Stomach (tissue), 9 donors: ENCODE measurements around the gene ENAH. TPM values are rescaled to one million over a fixed set of nuclear protein-coding genes. Genes with fewer than 3 reads are reported as not detected.
"Not testable (repeated sequence)": the region's sequence is repeated elsewhere in the genome, so short reads cannot be mapped to it uniquely, and the experiment has no call there.

Experiments
- DNase-seq, 2 donors: peaks; one replicate each; pipeline versions ENCODE4 v3.0.0 to v3.0.0-alpha.2; 2013 to 2019
- H3K27ac ChIP-seq, 5 donors: fragments of 200-600 bp in 4 of 5; sonication (generic) in 4 of 5; one replicate each; pipeline ENCODE4 v1.5.1; 2013 to 2019; ENCODE audit warnings: mild to moderate bottlenecking in 1 of 5, moderate library complexity in 1 of 5
- H3K27me3 ChIP-seq, 3 donors: fragments of 200-600 bp; sonication (generic); one replicate each; pipeline ENCODE4 v1.5.1; 2017 to 2019; ENCODE audit warnings: mixed run types in 1 of 3
- H3K36me3 ChIP-seq, 4 donors: fragments of 200-600 bp; sonication (generic); 1 replicate in 3 of 4; 2 replicates in 1 of 4; pipeline ENCODE4 v1.5.1; 2016 to 2019
- H3K4me1 ChIP-seq, 4 donors: fragments of 200-600 bp; sonication (generic); one replicate each; pipeline ENCODE4 v1.5.1; 2016 to 2019
- H3K4me3 ChIP-seq, 4 donors: fragments of 200-600 bp; sonication (generic) in 3 of 4; one replicate each; pipeline ENCODE4 v1.5.1; 2016 to 2019; ENCODE audit warnings: mild to moderate bottlenecking in 1 of 4
- H3K9me3 ChIP-seq, 4 donors: fragments of 200-600 bp; sonication (generic); one replicate each; pipeline ENCODE4 v1.5.1; 2016 to 2019
- EP300 ChIP-seq: sonication (generic); formaldehyde crosslinking; IDR thresholded peaks from one replicate; pipeline ENCODE4 v1.6.1; 2017; ENCODE audit warnings: antibody characterized with exemption
- POLR2A ChIP-seq, 4 donors: fragments of 450-650 bp; IDR thresholded peaks; one replicate each; pipeline ENCODE4 v1.6.1; 2016; ENCODE audit warnings: antibody characterized with exemption in 4 of 4, control low read depth in 2 of 4, mild to moderate bottlenecking in 1 of 4, moderate library complexity in 1 of 4
- POLR2AphosphoS5 ChIP-seq, 3 donors: sonication (generic); formaldehyde crosslinking; IDR thresholded peaks; one replicate each; pipeline ENCODE4 v1.6.1; 2016; ENCODE audit warnings: antibody characterized with exemption in 3 of 3
- WGBS, 5 donors: extraction: QIAGEN DNeasy Blood & Tissue Kit in 3 of 5; methylation state at CpG; one replicate each; pipeline versions ENCODE4 v1.1.5 to v1.1.7; 2013 to 2018; 5-methylcytosine and 5-hydroxymethylcytosine counted together
- intact Hi-C: fragments of 100-400 bp; cut with DNase I; formaldehyde crosslinking; loops from one replicate; pipeline ENCODE4 v1.15.1; 2023; ENCODE audit warnings: low total_unique reads
- polyA plus RNA-seq, 3 donors: library from polyadenylated mRNA; stranded (reverse); fragments of 200-250 nt; gene quantifications; one replicate each; pipeline ENCODE4 v1.2.3, GENCODE V29; 2013
- total RNA-seq, 5 donors: library from RNA; depleted of rRNA; stranded (reverse); fragments of >200 nt; gene quantifications; one replicate each; pipeline versions ENCODE4 v1.1.0 to v1.2.3, GENCODE V29; 2014 to 2016
- TF ChIP-seq, protein P1 (sequence below), 7 experiments: fragments of 450-650 bp in 4 of 7; fragments of 200-600 bp in 3 of 7; sonication (generic) in 3 of 7; IDR thresholded peaks; one replicate each; pipeline ENCODE4 v1.5.1; 2016 to 2019; ENCODE audit warnings: antibody characterized with exemption in 7 of 7, control low read depth in 2 of 7, mild to moderate bottlenecking in 1 of 7
- donor health status: healthy with polysubstance abuse.
- donor health status: Bipolar disorder and iron deficiency.
- donor health status: healthy.

Gene ENAH
- total and polyA plus RNA-seq, 8 donors: 8.5 to 186 (median 110) TPM

DNA sequence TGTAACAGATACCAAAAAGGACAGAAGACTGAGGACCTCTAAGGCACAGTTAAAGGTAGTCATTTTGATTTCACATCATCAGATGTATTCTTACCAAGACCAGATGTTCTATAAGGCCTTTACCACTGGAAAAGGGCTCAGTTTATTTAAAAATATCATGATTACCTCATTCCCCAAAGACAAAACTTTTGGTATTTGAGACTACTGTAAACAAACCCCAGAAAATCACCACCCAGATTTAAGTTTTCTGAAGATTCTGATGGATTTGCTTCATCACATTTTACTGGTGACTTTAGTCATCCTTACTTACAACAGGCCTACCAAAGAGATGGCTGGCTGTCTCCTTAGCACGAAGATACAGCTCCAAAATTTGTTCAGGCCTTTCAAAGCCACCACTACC, 8.3 kb downstream of the ENAH start:
- H3K4me1 ChIP-seq: peaks cover 0 to 48% (median 22%) of the 10 kb centered on the region in 4 donors
- peaks cover 0 to 5% (median 0%) of the 10 kb centered on the region in 4 donors for H3K36me3 ChIP-seq
- no peak overlapping the region for H3K27ac ChIP-seq
- no peaks in the 10 kb centered on the region for H3K27me3 ChIP-seq
- no peak overlapping the region for H3K4me3 ChIP-seq
- 76 to 90% (median 84%) methylated on average over 1 of the region's 1 CpG for WGBS, 5 donors
- DNase-seq: no peak
- intact Hi-C loops: no loop called here
- no peaks in the 10 kb centered on the region for H3K9me3 ChIP-seq
- TF ChIP-seq POLR2AphosphoS5 (IDR thresholded peaks at IDR 0.05) (no peak), EP300 (no peak), POLR2A (IDR thresholded peaks at IDR 0.05) (no peak)
- TF ChIP-seq, protein P1, sequence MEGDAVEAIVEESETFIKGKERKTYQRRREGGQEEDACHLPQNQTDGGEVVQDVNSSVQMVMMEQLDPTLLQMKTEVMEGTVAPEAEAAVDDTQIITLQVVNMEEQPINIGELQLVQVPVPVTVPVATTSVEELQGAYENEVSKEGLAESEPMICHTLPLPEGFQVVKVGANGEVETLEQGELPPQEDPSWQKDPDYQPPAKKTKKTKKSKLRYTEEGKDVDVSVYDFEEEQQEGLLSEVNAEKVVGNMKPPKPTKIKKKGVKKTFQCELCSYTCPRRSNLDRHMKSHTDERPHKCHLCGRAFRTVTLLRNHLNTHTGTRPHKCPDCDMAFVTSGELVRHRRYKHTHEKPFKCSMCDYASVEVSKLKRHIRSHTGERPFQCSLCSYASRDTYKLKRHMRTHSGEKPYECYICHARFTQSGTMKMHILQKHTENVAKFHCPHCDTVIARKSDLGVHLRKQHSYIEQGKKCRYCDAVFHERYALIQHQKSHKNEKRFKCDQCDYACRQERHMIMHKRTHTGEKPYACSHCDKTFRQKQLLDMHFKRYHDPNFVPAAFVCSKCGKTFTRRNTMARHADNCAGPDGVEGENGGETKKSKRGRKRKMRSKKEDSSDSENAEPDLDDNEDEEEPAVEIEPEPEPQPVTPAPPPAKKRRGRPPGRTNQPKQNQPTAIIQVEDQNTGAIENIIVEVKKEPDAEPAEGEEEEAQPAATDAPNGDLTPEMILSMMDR (IDR thresholded peaks at IDR 0.05): no peak

DNA sequence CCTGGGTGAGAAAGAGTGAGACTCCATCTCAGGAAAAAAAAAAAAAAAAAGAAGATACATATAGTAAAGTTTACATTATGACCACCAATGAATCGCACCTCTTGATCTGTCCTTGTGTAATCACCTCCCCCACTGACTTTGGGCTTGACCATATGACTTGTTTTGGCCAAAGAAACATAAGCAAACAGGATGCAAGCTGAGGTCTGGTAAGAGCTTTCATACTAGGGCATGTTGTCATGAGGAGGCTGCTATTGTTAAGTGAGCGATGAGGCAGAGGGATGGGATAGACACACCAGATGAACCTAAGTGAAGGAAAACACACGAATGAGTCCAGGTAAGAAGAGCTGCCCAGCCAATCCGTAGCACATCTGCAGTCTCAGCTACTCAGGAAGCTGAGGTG, 10.7 kb downstream of the ENAH start:
- intact Hi-C loops: no loop called here
- no peaks in the 10 kb centered on the region for H3K27me3 ChIP-seq
- 62 to 71% (median 64%) methylated on average over 4 of the region's 4 CpGs for WGBS, 5 donors
- no peak for DNase-seq
- H3K4me1 ChIP-seq: peaks cover 0 to 41% (median 15%) of the 10 kb centered on the region in 4 donors
- H3K4me3 ChIP-seq: no peak overlapping the region
- peaks cover 0 to 5% (median 0%) of the 10 kb centered on the region in 4 donors for H3K36me3 ChIP-seq
- no peak for TF ChIP-seq EP300
- TF ChIP-seq POLR2A (IDR thresholded peaks at IDR 0.05): no peak
- TF ChIP-seq, protein P1 (IDR thresholded peaks at IDR 0.05): no peak
- no peak for TF ChIP-seq POLR2AphosphoS5 (IDR thresholded peaks at IDR 0.05)
- no peaks in the 10 kb centered on the region for H3K9me3 ChIP-seq
- no peak overlapping the region for H3K27ac ChIP-seq

- intact Hi-C loops: no loop called here
- Histone ChIP-seq H3K36me3 (peaks cover 0 to 5% (median 0%) of the 10 kb centered on the region in 4 donors), H3K4me1 (peaks cover 0 to 37% (median 16%) of the 10 kb centered on the region in 4 donors), H3K9me3 (no peaks in the 10 kb centered on the region), H3K27me3 (no peaks in the 10 kb centered on the region), H3K4me3 (no peak overlapping the region), H3K27ac (no peak overlapping the region)
- TF ChIP-seq, protein P1 (IDR thresholded peaks at IDR 0.05): no peak
- TF ChIP-seq POLR2A (IDR thresholded peaks at IDR 0.05): no peak
- no peak for TF ChIP-seq EP300
- TF ChIP-seq POLR2AphosphoS5 (IDR thresholded peaks at IDR 0.05): no peak
- WGBS, 5 donors: 83 to 100% (median 98%) methylated on average over 1 of the region's 1 CpG
- no peak for DNase-seq
These were observed 14.1 kb downstream of the ENAH start for GRCh38 chr1:225638853-225639252.

DNA sequence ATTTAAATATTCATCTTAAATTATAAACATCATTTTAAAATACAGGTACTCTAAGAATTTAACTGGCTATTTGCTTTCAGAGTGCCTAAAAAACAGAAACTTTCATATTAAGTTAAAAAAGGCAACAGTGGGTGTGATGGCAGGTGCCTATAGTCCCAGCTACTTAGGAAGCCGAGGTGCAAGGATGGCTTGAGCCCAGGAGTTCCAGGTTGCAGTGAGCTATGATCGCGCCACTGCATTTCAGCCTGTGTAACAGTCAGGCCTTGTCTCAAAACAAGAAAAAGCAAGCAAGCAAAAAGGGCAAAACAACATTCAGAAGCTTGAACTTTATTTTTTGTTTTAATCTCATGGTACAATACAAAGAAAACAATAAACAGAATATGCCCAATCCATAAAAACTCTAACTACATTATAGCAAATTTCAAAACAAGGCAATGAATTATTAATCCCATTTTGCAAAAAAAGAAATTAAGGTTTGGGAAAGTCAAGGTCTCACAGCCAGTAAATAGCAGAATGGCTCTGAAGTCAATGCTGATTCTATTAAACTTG, 15.2 kb downstream of the ENAH start:
- peaks cover 0 to 32% (median 15%) of the 10 kb centered on the region in 4 donors for H3K4me1 ChIP-seq
- H3K27me3 ChIP-seq: no peaks in the 10 kb centered on the region
- H3K36me3 ChIP-seq: peaks cover 0 to 5% (median 0%) of the 10 kb centered on the region in 4 donors
- no peaks in the 10 kb centered on the region for H3K9me3 ChIP-seq
- no peak for DNase-seq
- intact Hi-C loops: no loop called here
- TF ChIP-seq POLR2A (IDR thresholded peaks at IDR 0.05): no peak
- TF ChIP-seq, protein P1 (IDR thresholded peaks at IDR 0.05): no peak
- TF ChIP-seq POLR2AphosphoS5 (IDR thresholded peaks at IDR 0.05): no peak
- no peak for TF ChIP-seq EP300
- WGBS, 5 donors: 91 to 100% (median 94%) methylated on average over 3 of the region's 3 CpGs
- H3K27ac ChIP-seq: no peak overlapping the region
- no peak overlapping the region for H3K4me3 ChIP-seq

DNA sequence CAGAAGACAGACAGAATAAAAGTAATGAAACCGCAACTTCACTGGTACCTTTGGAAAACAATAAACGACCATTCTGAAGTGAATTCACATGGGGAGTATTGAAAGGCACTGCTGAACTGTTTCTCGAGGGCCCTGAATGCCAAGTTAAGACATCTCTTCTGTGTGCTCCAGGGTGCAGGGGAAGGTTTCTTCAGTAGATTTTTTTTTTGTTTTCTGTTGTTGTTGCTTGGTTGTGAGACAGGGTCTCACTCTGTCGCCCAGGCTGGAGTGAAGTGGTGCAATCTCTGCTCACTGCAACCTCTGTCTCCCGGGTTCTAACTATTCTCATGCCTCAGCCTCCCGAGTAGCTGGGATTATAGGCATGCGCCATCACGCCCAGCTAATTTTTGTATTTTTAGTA, 15.9 kb downstream of the ENAH start:
- H3K4me3 ChIP-seq, H3K9me3 ChIP-seq, H3K36me3 ChIP-seq, H3K27ac ChIP-seq, H3K27me3 ChIP-seq, intact Hi-C loops, DNase-seq: not testable (repeated sequence)
- WGBS, 5 donors: 90 to 92% (median 91%) methylated on average over 8 of the region's 8 CpGs
- H3K4me1 ChIP-seq: peaks cover 0 to 29% (median 11%) of the 10 kb centered on the region in 4 donors
